Esophagus mucosa (tissue), 1 donor: ENCODE measurements around the gene MCHR2. TPM values are rescaled to one million over a fixed set of nuclear protein-coding genes. Genes with fewer than 3 reads are reported as not detected.

ENCODE experiments used
- ATAC-seq: fragments of 200-7000 bp; cut with Tn5 transposase; one replicate; pipeline ENCODE4 v1.9.1; 2020
- total RNA-seq: library from RNA; stranded (reverse); gene quantifications from one replicate; pipeline ENCODE4 v1.2.4, GENCODE V29; 2023
- donor health status: DM: yes; HTN: yes; CAD: no.

The MCHR2 gene
- total RNA-seq, 1 donor from 2014 or later = not detected

DNA sequence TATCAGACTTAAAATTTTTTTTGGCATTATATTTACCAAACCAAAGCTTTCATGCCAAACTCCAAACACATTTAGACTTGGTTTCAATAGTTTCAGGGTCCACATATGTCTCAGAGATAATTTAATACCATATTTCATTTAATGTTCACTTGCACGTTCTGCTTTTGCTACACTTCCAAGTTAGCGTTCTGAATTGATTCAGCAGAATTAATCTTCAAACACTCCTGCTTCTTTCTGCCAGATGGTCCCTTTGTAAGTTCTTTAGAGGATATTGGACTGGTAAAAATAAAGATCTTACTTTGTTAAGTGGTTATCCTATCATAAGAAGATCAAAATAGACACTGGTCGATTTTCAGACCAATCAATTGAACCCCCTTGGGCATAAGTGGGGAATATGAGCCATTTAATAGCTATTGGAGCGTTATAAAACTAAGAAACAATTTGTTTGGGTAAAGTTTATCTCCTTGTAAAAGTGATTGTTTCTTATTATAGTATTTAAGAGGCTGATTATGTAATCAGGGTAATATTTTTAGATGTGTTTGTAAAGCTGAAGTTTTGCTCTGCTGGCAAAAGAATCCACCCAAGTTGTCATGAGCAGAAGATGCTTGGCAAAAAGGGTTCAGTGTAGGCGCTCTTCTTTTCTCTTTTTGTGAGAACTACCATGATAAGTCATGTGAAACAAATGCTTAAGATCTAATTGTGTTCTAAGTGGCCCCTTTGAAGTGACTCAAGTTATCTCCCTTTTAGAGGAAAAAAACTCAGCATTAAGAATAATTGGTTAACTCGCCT, 92.2 kb downstream of the MCHR2 start:
- no peak for ATAC-seq

- ATAC-seq = no peak
Measured at GRCh38 chr6:99894815-99895214, 99.2 kb downstream of the MCHR2 start.

GRCh38 chr6:99887066-99887465, 107.0 kb downstream of the MCHR2 start:
- ATAC-seq = no peak

GRCh38 chr6:99885051-99885450, 109.0 kb downstream of the MCHR2 start:
- no peak for ATAC-seq

- no peak for ATAC-seq
Measured at GRCh38 chr6:99882128-99882702, 111.8 kb downstream of the MCHR2 start.

DNA sequence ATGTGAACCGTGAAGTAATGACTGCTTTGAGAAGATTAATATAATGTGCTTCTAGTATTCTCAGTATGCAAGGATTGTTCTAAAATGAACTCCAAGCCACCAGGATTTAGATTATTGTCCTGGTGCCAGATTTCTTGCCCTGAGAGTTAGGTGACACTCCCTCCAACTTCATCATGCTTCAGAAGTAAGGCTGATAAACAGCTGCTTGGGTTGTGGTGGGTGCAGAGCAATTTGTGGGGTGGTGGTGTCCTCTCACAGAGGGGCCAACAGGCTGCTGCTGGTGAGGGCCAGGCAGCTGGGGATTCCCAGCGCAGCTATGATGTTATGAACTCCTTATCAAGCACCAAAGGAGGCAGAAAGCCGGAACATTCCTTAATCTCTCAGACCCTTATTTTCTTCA, 114.6 kb downstream of the MCHR2 start:
- ATAC-seq = no peak

- ATAC-seq = no peak
Measured at GRCh38 chr6:99875068-99875467, 119.0 kb downstream of the MCHR2 start.

DNA sequence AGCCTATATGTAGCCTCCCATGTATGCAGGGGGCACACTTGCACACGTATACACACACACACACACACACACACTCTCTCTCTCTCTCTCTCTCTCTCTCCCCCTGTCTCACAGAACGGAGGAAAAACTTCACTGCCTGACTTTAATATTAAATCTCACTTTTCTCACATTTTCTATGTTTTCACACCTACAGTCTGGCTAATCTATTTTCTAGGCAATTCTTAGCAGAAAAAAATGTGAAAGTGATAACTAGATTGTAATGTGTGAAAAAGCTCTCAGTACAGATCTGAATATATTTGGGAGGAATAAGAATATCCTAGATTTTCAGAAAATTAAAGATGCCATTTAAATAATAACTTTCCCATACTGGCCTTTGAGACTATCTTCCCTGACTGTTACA, 120.9 kb downstream of the MCHR2 start:
- no peak for ATAC-seq

DNA sequence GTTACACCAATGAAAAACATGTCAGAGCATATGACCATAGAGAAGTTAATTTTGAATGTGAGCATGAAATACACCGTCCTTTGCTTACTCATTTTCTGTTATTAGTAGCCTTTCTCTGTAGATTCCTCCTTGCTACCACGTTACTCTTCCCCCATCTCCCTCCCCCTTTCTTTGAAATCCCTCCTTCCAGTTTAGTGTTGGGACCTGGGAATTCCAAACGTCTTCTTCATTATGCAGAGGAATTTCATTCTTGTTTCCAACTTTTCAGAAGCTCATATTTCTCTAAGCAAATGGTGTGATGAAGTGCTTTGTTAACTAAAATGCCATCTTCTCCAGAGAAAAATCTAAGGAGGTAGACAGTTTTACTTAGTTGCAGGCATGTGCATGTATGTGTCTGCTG, 122.4 kb downstream of the MCHR2 start:
- no peak for ATAC-seq
